ENCODE measurements around the gene SLC12A4. TPM values are rescaled to one million over a fixed set of nuclear protein-coding genes. Genes with fewer than 3 reads are reported as not detected.
A peak's percentile ranks its signal among the peaks of the same experiment; 100 is the strongest.

Gene SLC12A4
- total and polyA plus RNA-seq, 2 experiments from 2014 or later, result 19.9 to 53.0 TPM

DNA sequence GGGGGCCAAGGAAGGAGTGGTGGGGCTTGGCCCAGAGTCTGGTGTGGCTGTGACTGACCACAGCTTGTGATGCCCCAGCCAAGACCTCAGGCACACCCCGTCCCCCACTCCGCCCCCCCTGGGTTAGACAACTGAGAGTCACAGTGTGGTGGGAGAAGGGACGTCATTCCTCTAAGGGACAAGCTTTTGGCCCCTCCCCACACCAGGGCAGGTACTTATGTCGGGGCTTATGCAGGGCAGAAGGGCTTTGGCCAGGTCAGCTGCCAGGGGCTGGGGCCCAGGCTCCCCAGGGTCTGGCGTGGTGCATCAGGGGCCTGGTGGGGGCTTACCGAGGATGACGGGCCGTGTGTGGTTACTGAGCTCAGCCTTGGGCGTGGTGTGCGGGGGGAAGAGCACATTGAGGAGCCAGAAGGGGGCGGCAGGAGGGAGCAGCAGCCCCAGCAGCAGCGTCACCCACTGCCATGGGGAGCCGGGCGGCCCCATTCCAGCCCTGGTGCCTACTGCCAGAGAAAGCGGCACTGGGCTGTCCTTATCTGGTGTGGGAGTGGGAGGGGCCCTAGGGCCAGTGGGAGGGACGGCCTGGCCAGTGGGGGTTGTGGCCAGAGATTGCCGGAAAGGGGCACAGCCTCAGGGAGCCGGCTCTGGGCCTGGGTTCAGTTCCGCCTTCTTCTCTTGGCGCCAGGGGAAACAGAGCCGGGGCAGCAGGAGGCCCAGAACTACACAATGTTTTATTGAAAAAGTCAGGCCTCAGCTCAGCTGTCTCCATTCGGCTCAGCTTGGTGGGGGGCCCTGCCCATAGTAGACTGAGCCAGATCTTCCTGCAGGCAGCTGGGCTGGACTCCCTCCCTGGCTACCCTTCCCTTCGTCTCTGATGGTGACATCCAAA lies 24.6 kb downstream of the SLC12A4 start, which contains the start of gene LCAT:
TSS of gene LCAT (minus strand) at position 502 of the 886 bp plus-strand sequence. CDS start at position 483, 19 bp downstream.
- Histone ChIP-seq H3K27me3 (ENCODE audit: insufficient read depth) (no peaks in the 10 kb centered on the region), H4K20me1 (replicated peaks; ENCODE audit: insufficient read depth) (peaks cover 14% of the 10 kb centered on the region), H3K4me1 (ENCODE audit: insufficient read depth) (no peaks in the 10 kb centered on the region), H3K79me2 (replicated peaks; ENCODE audit: insufficient read depth) (no peaks in the 10 kb centered on the region), H3K9me2 (ENCODE audit: insufficient read depth) (no peaks in the 10 kb centered on the region), H3K4me2 (no peak within 1 kb of the TSS), H3K4me3 (no peak within 1 kb of the TSS), H3K27ac (ENCODE audit: low read depth) (no peak within 1 kb of the TSS), H3F3A (replicated peaks; ENCODE audit: low read depth) (peaks cover 14% of the 10 kb centered on the region), H2AFZ (no peak within 1 kb of the TSS), H3K36me3 (ENCODE audit: insufficient read depth) (peaks cover 11% of the 10 kb centered on the region; the same call in 1 of the 2 replicates)
- Mint-ChIP-seq H3K36me3 (ENCODE audit: low read depth) (peaks cover 31% of the 10 kb centered on the region), H3K9me3 (no peaks in the 10 kb centered on the region), H3K27me3 (ENCODE audit: insufficient read depth, low read depth, poor library complexity) (peaks cover 8% of the 10 kb centered on the region), H3K4me3 (no peak within 1 kb of the TSS), H3K27ac (no peak within 1 kb of the TSS), H3K4me1 (peaks cover 4% of the 10 kb centered on the region; the same call in 2 of the 3 replicates)
- peak; percentile 29; the same call in 1 of the 2 replicates for TF ChIP-seq POLR2AphosphoS5 (IDR thresholded peaks at IDR 0.05; ENCODE audit: low read depth)
- TF ChIP-seq, protein P1, sequence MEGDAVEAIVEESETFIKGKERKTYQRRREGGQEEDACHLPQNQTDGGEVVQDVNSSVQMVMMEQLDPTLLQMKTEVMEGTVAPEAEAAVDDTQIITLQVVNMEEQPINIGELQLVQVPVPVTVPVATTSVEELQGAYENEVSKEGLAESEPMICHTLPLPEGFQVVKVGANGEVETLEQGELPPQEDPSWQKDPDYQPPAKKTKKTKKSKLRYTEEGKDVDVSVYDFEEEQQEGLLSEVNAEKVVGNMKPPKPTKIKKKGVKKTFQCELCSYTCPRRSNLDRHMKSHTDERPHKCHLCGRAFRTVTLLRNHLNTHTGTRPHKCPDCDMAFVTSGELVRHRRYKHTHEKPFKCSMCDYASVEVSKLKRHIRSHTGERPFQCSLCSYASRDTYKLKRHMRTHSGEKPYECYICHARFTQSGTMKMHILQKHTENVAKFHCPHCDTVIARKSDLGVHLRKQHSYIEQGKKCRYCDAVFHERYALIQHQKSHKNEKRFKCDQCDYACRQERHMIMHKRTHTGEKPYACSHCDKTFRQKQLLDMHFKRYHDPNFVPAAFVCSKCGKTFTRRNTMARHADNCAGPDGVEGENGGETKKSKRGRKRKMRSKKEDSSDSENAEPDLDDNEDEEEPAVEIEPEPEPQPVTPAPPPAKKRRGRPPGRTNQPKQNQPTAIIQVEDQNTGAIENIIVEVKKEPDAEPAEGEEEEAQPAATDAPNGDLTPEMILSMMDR (conservative IDR thresholded peaks at IDR 0.05; ENCODE audit: low read depth in 2 of 2), result peak; percentile 32 to 53
- TF ChIP-seq STAT1 (IDR thresholded peaks at IDR 0.05; ENCODE audit: unreplicated experiment), result no peak
- peak; percentile 37 for ATAC-seq
- DNase-seq (ENCODE audit: low spot score), result no peak

DNA sequence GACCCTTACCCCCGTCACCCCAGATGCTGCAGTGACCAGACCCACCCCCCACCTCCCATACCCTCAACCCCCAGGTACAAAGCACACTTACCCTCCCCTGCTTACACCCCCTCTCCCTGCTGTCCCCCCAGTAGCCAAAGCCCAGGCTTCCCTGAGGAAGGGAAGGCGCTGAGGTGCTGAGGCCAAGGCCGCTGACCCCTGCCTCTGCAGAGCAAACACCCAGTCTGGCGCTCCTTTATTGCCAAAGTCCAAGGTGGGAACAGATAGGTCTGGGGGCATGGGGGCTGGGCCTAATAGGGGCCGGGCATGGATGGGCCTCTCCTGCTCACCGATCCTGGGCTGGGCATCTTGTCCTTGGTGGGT lies 25.2 kb downstream of the SLC12A4 start:
- no peak overlapping the region for H3K4me3 Mint-ChIP-seq
- H3K79me2 ChIP-seq (replicated peaks; ENCODE audit: insufficient read depth), result no peaks in the 10 kb centered on the region
- peaks cover 7% of the 10 kb centered on the region for H3K27me3 Mint-ChIP-seq (ENCODE audit: insufficient read depth, low read depth, poor library complexity)
- peaks cover 8% of the 10 kb centered on the region; the same call in 1 of the 2 replicates for H3K36me3 ChIP-seq (ENCODE audit: insufficient read depth)
- H3F3A ChIP-seq (replicated peaks; ENCODE audit: low read depth), result peaks cover 14% of the 10 kb centered on the region
- H3K27ac Mint-ChIP-seq, result no peak overlapping the region
- H3K36me3 Mint-ChIP-seq (ENCODE audit: low read depth), result peaks cover 29% of the 10 kb centered on the region
- H3K9me3 Mint-ChIP-seq, result no peaks in the 10 kb centered on the region
- peaks cover 4% of the 10 kb centered on the region; the same call in 2 of the 3 replicates for H3K4me1 Mint-ChIP-seq
- TF ChIP-seq, protein P2, sequence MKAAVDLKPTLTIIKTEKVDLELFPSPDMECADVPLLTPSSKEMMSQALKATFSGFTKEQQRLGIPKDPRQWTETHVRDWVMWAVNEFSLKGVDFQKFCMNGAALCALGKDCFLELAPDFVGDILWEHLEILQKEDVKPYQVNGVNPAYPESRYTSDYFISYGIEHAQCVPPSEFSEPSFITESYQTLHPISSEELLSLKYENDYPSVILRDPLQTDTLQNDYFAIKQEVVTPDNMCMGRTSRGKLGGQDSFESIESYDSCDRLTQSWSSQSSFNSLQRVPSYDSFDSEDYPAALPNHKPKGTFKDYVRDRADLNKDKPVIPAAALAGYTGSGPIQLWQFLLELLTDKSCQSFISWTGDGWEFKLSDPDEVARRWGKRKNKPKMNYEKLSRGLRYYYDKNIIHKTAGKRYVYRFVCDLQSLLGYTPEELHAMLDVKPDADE (IDR thresholded peaks at IDR 0.05), result no peak
- no peaks in the 10 kb centered on the region for H3K27me3 ChIP-seq (ENCODE audit: insufficient read depth)
- H3K4me3 ChIP-seq, result no peak overlapping the region
- no peaks in the 10 kb centered on the region for H3K4me1 ChIP-seq (ENCODE audit: insufficient read depth)
- no peak overlapping the region for H2AFZ ChIP-seq
- DNase-seq (ENCODE audit: low spot score), result no peak
- ATAC-seq, result no peak
- H3K4me2 ChIP-seq, result no peak overlapping the region
- H4K20me1 ChIP-seq (replicated peaks; ENCODE audit: insufficient read depth), result peaks cover 14% of the 10 kb centered on the region
- H3K9me2 ChIP-seq (ENCODE audit: insufficient read depth), result no peaks in the 10 kb centered on the region
- no peak overlapping the region for H3K27ac ChIP-seq (ENCODE audit: low read depth)
